Mucosa of rectum (tissue), 2 donors: Measurements from ENCODE around the gene PSMD11.

Source experiments
- H3K27ac ChIP-seq, 2 donors: one replicate each; pipeline ENCODE4 v1.7.0; 2013; ENCODE audit warnings: inconsistent platforms in 2 of 2, low read depth in 2 of 2, low read length in 2 of 2
- H3K27me3 ChIP-seq, 2 donors: one replicate each; pipeline ENCODE4 v1.7.0; 2013; ENCODE audit warnings: low read length in 2 of 2; ENCODE audit not compliant: control insufficient read depth in 2 of 2, insufficient read depth in 2 of 2
- H3K36me3 ChIP-seq, 2 donors: one replicate each; pipeline ENCODE4 v1.7.0; 2013; ENCODE audit warnings: low read length in 2 of 2; ENCODE audit not compliant: control insufficient read depth in 2 of 2, insufficient read depth in 2 of 2
- H3K4me1 ChIP-seq, 2 donors: one replicate each; pipeline ENCODE4 v1.7.0; 2013; ENCODE audit warnings: low read length in 2 of 2, mild to moderate bottlenecking in 1 of 2; ENCODE audit not compliant: control insufficient read depth in 2 of 2, insufficient read depth in 2 of 2
- H3K4me3 ChIP-seq, 2 donors: one replicate each; pipeline ENCODE4 v1.7.0; 2013; ENCODE audit warnings: low read length in 2 of 2
- H3K9ac ChIP-seq, 2 donors: one replicate each; pipeline ENCODE4 v1.7.0; 2013; ENCODE audit warnings: low read length in 2 of 2, low read depth in 1 of 2, mild to moderate bottlenecking in 1 of 2
- H3K9me3 ChIP-seq, 2 donors: one replicate each; pipeline ENCODE4 v1.7.0; 2013; ENCODE audit warnings: low read length in 2 of 2; ENCODE audit not compliant: control insufficient read depth in 2 of 2
- donor health status: healthy.
- donor health status: Normal muscosa, but diverticular disease.

PSMD11 gene

DNA sequence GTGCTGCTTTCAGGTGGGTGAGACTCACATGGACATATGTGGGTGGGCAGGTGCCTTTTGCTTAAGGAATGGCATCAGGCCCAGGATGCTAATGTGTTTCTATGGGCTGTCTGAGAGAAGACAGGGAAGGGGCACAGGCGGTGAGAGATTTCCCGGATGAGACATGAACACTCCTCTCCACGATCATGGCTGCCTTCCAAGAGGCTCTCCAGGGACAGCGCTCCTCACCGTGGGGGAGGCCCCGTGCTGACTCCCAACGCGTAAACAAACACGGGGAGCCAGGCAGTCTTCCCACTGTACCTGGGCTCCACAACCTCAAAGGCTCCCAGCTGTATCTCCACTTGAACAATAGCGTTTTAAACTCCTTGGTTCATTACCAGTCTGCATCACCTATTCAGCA lies 85.3 kb downstream of the PSMD11 start:
- H3K4me3 ChIP-seq, result no peak overlapping the region
- no peak overlapping the region for H3K27ac ChIP-seq
- no peaks in the 10 kb centered on the region for H3K27me3 ChIP-seq
- peaks cover 28% of the 10 kb centered on the region in 2 donors for H3K36me3 ChIP-seq
- H3K9ac ChIP-seq, result no peak overlapping the region
- no peaks in the 10 kb centered on the region for H3K9me3 ChIP-seq
- H3K4me1 ChIP-seq, result no peaks in the 10 kb centered on the region
